Endothelial cell of umbilical vein (primary cell): ENCODE results near the gene BBX.

Experiments used
- EZH2 ChIP-seq: IDR thresholded peaks from 2 replicates; pipeline ENCODE4 v1.6.1; 2012; ENCODE audit warnings: borderline replicate concordance, low read depth, mild to moderate bottlenecking, moderate library complexity, low read length, inconsistent platforms; ENCODE audit not compliant: severe bottlenecking
- FOS ChIP-seq: IDR thresholded peaks from 2 replicates; pipeline ENCODE4 v1.6.1; 2011; ENCODE audit warnings: mild to moderate bottlenecking, low read length, moderate library complexity, borderline replicate concordance; ENCODE audit not compliant: insufficient read depth
- GATA2 ChIP-seq: IDR thresholded peaks from 2 replicates; pipeline ENCODE4 v1.7.0; 2011; ENCODE audit warnings: low read depth, mild to moderate bottlenecking, moderate library complexity, mixed read lengths, low read length; ENCODE audit not compliant: insufficient read length, insufficient read depth
- JUN ChIP-seq: IDR thresholded peaks from 2 replicates; pipeline ENCODE4 v1.6.1; 2011; ENCODE audit warnings: borderline replicate concordance, low read depth; ENCODE audit not compliant: insufficient read length, insufficient read depth
- MYC ChIP-seq: IDR thresholded peaks from one replicate; pipeline ENCODE4 v1.6.1; 2011; ENCODE audit warnings: mild to moderate bottlenecking, low read depth, low read length
- POLR2A ChIP-seq: IDR thresholded peaks from 2 replicates; pipeline ENCODE4 v1.6.1; 2012; ENCODE audit warnings: low read depth, mild to moderate bottlenecking, control low read depth, low read length
- POLR2AphosphoS5 ChIP-seq: IDR thresholded peaks from 2 replicates; pipeline ENCODE4 v1.6.1; 2012; ENCODE audit warnings: low read depth, mild to moderate bottlenecking, control low read depth, low read length, moderate library complexity; ENCODE audit not compliant: insufficient read depth
- TF ChIP-seq, protein P1 (sequence below), 2 donors: IDR thresholded peaks; 1 replicate in 1 of 2; 2 replicates in 1 of 2; pipeline ENCODE4 v1.5.1; 2011; ENCODE audit warnings: low read length in 2 of 2, mild to moderate bottlenecking in 2 of 2, moderate library complexity in 2 of 2, control low read depth in 1 of 2, inconsistent platforms in 1 of 2, low read depth in 1 of 2; ENCODE audit not compliant: insufficient read depth in 1 of 2; ENCODE audit errors: extremely low read depth in 1 of 2
- TF ChIP-seq, protein P2 (sequence below): IDR thresholded peaks from 2 replicates; pipeline ENCODE4 v1.6.1; 2011; ENCODE audit not compliant: insufficient read depth, insufficient read length

DNA sequence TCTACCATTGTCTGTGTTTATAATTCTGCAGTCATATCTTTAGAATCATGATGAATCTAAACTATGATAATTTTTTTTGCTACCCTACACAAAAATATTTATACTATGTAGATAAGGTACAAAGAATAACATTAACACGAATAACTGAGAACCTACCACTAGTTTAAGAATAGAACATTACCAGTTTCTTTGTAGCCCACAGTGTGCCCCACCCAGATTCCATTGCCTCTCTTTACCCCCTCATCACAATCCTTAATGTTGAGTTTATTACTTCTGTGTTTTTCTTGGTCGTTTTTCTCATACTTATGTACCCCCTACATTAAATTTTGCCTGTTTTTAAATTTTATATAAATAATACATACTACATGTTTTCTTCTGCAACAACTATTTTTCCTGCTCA lies 140.5 kb downstream of the BBX start:
- no peak for TF ChIP-seq POLR2AphosphoS5
- TF ChIP-seq, protein P1, sequence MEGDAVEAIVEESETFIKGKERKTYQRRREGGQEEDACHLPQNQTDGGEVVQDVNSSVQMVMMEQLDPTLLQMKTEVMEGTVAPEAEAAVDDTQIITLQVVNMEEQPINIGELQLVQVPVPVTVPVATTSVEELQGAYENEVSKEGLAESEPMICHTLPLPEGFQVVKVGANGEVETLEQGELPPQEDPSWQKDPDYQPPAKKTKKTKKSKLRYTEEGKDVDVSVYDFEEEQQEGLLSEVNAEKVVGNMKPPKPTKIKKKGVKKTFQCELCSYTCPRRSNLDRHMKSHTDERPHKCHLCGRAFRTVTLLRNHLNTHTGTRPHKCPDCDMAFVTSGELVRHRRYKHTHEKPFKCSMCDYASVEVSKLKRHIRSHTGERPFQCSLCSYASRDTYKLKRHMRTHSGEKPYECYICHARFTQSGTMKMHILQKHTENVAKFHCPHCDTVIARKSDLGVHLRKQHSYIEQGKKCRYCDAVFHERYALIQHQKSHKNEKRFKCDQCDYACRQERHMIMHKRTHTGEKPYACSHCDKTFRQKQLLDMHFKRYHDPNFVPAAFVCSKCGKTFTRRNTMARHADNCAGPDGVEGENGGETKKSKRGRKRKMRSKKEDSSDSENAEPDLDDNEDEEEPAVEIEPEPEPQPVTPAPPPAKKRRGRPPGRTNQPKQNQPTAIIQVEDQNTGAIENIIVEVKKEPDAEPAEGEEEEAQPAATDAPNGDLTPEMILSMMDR (IDR thresholded peaks at IDR 0.05; ENCODE audit: extremely low read depth in 1 of 2, insufficient read depth in 1 of 2, low read depth in 1 of 2, low read length in 2 of 2): no peak
- no peak for TF ChIP-seq POLR2A
- TF ChIP-seq EZH2: no peak
- TF ChIP-seq MYC: no peak
- no peak for TF ChIP-seq JUN
- TF ChIP-seq, protein P2, sequence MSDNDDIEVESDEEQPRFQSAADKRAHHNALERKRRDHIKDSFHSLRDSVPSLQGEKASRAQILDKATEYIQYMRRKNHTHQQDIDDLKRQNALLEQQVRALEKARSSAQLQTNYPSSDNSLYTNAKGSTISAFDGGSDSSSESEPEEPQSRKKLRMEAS: no peak
- TF ChIP-seq GATA2: no peak
- no peak for TF ChIP-seq FOS
